Gastroesophageal sphincter (tissue), 3 donors: ENCODE measurements around the gene SYNGAP1.

Experiments used
- CTCF ChIP-seq, 4 experiments: fragments of 200-600 bp in 2 of 4; fragments of 450-650 bp in 2 of 4; sonication (generic) in 1 of 4; IDR thresholded peaks; one replicate each; pipeline ENCODE4 v1.5.1; 2017 to 2019; ENCODE audit warnings: antibody characterized with exemption in 4 of 4, mild to moderate bottlenecking in 2 of 4, moderate library complexity in 2 of 4
- EP300 ChIP-seq: sonication (generic); formaldehyde crosslinking; IDR thresholded peaks from one replicate; pipeline ENCODE4 v1.6.1; 2017; ENCODE audit warnings: antibody characterized with exemption, mild to moderate bottlenecking
- POLR2A ChIP-seq, 2 donors: fragments of 450-650 bp; IDR thresholded peaks; one replicate each; pipeline ENCODE4 v1.6.1; 2017; ENCODE audit warnings: antibody characterized with exemption in 2 of 2, mild to moderate bottlenecking in 2 of 2, moderate library complexity in 1 of 2
- POLR2AphosphoS5 ChIP-seq: sonication (generic); formaldehyde crosslinking; IDR thresholded peaks from one replicate; pipeline ENCODE4 v1.6.1; 2017; ENCODE audit warnings: antibody characterized with exemption

- peak; percentile 83 for TF ChIP-seq POLR2AphosphoS5
- TF ChIP-seq POLR2A (IDR thresholded peaks at IDR 0.05) = no peak
- TF ChIP-seq CTCF (IDR thresholded peaks at IDR 0.05) = peak; percentile 78 to 98 (median 97)
- TF ChIP-seq EP300 = no peak
These were observed 28.5 kb upstream of the SYNGAP1 start, which contains the start of gene KIFC1 for GRCh38 chr6:33391278-33391921.
